Measurements from ENCODE around the gene HOXC10.
A peak's percentile ranks its signal among the peaks of the same experiment; 100 is the strongest.

The HOXC10 gene

GRCh38 chr12:53992377-53992889 is 7.5 kb downstream of the HOXC10 start:
- DNase-seq (ENCODE audit: low spot score): no peak

DNA sequence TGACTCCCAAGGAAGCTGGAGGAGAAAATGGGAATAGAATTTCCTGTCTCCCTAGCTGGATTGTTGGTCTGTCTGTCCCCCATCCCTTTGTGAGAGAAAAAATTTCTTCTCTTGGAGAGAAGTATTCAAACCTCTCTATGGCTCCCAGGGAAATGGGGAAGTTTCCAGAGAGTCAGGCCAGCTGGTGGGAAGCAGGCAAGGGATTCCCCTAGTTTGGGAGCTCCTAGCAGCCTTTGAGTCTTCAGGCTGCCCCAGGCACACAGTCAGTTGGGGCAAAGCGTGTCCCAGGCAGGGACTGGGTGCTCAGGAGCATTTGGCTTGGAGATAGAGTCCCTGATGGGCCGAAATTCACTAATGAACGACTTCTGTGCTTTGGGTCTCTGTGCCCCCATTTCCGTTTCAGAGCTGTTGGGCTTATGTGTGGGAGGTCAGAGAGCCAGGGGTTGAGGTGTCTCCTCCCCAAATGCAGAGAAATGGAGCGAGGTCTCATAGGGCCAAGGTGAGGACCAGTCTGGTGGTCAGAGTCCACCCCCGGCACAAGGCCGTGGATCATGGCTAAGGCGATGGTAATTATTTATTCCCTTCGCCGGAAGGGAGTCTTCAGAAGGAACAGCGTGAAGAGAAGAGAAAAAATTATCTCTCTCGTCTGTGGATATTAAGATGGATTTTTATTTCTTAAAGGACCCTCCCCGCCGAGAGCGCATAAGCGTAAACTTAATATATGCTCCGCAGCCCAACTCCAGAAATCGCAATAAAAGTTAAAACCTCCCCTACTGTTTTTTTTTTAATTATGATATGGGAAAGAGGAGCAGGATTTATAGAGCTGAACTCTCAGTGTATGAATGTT is 8.4 kb downstream of the HOXC10 start:
- DNase-seq (ENCODE audit: low spot score): no peak

GRCh38 chr12:53994009-53994263 is 9.0 kb downstream of the HOXC10 start:
- no peak for DNase-seq (ENCODE audit: low spot score)

DNA sequence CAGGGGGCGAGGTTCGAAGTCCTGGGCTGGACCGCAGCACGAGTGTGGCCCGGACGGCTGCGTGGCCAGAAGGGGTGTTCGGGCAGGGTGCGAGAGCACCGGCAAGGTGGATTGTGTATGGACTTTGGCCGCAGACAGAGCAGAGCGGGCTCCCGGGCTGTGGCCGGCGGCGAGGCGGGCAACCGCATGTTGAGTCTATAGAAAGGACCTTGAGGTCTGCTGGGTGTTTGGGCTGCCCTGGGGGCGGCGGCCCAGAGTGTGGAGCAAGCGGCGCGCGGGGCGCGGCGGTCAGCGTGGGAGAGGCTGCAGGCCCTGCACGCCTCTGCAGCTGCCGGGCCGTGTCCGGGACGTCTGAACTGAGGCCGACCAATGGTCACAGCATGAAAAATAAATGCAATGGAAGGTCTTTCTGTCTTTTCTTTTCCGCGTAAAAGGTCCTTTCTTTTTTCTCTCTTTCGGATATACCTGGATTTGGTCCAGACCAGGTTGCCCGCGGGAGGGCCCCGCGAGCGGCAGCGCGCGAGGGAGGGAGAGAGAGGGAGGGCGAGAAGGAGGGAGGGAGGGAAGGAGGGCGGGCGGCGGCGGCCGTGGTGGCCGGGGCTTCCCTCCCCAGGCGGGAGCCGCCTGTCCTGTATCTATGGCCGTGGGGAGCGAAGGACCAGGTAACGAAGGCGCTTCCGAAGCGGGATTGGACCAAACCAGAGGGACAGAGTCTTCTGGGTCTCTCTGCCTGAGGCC is 9.5 kb downstream of the HOXC10 start:
- DNase-seq (ENCODE audit: low spot score): peak; percentile 59

GRCh38 chr12:53995002-53995377 is 10.0 kb downstream of the HOXC10 start:
- DNase-seq (ENCODE audit: low spot score): peak; percentile 40

DNA sequence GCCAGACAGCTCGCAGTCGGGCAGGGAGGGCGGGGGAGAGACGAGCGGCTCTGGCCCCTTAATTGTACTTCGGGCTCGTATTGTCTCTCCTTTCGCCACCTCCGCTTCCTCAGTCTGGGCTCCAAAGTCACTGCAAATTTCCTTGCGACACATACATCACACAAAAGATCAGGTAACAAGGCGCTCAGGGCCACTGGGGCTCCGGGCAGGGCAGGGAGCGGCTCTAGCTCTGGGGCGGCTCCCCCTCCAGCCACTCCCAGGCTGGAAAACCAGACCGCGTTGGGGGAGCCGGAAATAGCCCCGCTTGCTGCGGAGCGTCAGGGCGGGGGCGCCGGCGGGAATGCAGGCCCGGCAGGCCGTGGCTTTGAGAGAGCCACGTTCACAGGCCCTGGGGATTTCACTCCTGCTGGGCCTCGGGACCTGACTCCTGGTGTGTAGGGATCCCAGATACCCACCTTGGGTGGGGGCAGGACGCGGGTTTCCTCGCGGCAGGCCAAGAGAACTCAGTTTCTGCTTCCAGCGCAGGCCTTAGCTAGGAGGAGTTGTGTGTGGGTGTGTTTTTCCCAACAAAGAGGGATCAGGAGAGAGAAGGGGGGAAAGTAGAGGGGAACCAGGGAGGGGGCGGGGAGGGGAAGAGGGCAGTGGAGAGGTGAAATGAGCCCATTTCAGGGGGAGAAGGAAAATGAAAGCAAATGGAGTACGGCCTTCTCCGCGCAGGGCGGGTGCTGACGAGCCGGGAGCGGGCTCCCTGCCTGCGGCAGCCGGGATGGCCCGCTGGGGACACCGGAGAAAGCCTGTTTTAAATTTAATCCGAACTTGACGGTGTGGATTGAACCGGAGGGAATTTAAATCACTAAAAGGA is 10.7 kb downstream of the HOXC10 start:
- DNase-seq (ENCODE audit: low spot score): peak; percentile 84

DNA sequence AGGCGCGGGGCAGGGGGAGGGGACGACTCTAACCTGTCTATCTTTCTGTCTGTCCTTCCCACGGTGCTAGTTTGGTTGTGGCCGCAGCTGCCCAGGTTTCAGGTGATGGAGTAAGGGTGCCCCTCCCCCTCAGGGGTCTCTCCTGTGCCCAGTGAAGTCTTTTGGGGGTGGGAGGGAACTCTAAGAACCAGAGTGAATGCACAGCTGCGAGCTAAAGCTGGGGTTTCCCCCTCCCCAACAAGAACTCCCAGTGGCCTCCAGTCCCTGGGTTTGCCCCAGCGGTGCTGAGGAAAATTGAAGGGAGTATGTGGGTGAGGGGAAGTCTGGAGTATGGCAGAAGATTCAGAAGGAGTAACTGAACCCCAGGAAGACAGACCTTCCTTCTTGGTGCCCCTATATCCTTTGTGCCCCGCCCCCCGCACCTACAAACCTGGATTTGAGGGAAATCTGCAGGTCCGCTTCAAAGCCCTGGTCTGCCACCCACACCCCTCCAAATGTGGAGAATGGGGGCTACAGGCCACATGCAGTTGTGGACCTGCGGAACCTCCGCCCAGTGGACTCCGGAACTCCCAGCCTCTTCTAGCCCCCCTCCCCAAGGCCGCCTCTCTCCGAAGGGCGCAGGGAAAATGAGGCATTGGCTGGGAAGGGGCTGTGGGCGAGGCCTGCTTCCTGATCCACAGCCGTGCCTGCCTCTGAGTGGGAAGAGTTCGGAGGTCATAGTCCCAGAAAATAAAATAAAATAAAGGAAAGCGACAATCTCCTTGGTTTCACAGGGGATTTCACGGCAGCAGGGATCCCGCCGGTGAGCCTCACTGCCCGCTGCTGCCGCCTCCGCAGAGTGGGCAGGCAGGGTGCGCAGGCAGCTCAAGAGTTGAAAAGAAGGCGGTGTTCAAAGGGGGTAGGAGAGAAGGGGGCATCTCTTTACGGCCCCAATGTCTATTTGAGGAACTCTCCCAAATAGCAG is 11.6 kb downstream of the HOXC10 start:
- DNase-seq (ENCODE audit: low spot score): peak; percentile 55

GRCh38 chr12:53997204-53998109 is 12.5 kb downstream of the HOXC10 start:
- DNase-seq (ENCODE audit: low spot score): peak; percentile 57

DNA sequence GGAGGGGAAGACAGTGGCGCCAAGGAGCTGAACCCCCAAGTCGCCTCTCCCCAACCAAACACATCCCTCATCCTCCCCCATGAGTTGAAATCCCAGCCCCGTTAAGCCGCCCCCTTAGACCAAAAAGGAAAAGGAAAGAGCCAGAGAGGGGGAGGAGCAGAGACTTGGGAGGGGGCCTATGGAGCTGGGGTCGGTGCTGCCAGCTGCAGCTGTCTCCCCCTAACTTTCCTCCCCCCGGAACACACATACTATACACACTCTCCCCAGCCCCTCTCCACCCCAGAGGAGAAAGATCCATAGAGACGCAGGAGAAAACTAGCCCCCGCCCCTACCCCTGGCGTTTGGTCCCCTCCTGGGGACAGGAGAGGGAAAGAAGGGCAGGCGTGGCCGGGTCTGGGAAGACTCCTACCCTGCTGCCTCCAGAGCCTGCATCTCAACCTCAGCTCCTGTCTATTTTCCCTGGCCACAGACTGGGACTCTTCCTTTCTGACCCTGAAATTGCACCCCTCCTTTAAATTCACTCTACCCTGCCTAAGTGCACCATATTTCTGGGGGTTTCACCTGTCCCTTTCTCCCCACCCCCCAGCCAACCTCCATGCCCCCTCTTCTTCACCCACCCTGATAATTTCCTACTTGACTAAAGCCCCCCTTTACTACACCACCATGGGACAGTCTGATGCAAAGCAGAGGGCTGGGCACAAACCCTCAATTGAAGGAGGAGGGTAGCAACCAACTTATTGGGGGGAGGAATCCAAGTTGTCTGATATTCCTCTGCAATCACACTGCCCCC is 13.4 kb downstream of the HOXC10 start:
- no peak for DNase-seq (ENCODE audit: low spot score)

DNA sequence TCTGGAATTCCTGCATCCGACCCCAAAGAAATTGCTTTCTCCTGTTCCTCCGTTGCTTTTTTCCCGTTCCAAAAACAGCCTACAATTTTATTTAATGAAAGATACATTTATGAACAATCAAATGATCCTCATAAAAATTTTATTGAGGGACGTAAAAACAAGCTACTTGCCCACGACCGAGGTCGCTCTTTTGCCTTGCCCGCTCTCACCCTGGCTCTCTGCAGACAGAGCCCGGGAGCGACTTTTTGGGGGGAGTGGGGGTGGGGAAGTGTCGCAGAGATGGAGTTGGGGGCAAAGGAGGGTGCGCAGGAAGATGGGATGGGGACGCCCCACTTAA is 13.9 kb downstream of the HOXC10 start:
- DNase-seq (ENCODE audit: low spot score): no peak

DNA sequence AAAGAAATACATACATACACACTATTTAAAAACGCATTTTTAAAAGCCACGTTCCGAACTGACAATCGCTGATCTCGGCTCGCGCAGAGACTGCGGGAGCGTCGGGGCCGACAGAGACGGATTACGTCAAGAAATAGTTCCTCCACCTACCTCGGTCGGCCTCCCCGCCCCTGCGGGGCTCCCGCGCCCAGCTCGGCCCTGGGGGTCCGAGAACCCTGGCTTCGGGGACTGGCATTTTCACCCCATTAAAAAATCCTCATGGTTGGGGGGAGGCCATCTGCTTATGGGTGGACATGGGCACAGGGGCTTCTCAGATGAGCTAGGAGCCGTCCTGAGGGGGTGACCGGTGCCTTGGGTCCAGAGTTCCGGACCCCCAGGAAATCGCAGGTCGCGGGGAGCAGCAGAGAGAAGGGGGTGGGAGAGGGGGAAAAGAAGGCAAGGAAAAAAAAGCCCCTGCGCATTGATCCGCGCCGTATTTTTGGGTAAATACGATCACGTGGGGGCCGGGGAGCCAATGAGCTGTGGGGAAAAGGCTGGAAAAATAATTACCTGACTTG is 14.7 kb downstream of the HOXC10 start:
- DNase-seq (ENCODE audit: low spot score): peak; percentile 76

DNA sequence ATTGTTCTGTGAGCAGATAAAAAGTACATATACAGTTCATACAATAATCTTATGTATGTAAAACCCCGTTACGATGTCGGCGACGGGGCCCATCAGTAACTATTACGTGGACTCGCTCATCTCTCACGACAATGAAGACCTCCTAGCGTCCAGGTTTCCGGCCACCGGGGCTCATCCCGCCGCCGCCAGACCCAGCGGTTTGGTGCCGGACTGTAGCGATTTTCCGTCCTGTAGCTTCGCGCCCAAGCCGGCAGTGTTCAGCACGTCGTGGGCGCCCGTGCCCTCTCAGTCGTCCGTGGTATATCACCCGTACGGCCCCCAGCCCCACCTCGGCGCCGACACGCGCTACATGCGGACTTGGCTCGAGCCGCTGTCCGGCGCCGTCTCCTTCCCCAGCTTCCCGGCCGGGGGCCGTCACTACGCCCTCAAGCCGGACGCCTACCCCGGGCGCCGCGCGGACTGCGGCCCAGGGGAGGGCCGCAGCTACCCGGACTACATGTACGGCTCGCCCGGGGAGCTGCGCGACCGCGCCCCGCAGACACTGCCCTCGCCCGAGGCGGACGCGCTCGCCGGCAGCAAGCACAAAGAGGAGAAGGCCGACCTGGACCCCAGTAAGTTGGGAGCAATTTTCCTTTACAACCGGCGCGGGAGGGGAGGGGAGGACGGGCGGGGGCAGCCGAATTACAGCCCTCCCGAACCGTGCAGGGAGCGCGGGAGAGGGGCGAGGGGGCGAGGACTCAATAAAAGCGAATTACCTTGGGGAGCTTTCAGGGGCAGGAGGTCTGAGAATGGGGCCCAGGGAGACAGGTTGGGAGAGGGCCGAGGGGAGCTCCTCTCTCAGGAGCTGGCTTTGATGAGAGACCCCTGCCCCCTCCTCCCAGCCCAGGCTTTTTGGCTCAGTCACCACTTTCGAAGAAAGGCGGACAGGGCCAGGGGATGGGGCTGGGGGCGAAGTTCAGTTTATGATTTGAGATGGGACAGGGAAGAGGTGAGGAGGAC is 15.5 kb downstream of the HOXC10 start, which contains the start of gene HOXC9:
Gene HOXC9 (plus strand): TSS at position 46 of the 999 bp plus-strand sequence. CDS start 28 bp downstream, at position 74.
- peak; percentile 52 for DNase-seq (ENCODE audit: low spot score)

GRCh38 chr12:54001283-54002187 is 16.6 kb downstream of the HOXC10 start:
- DNase-seq (ENCODE audit: low spot score): no peak

- DNase-seq (ENCODE audit: low spot score): no peak
Observed at GRCh38 chr12:54002278-54002914, 17.4 kb downstream of the HOXC10 start.

- no peak for DNase-seq (ENCODE audit: low spot score)
Observed at GRCh38 chr12:54002915-54003389, 18.0 kb downstream of the HOXC10 start.

GRCh38 chr12:54003625-54004024 is 18.7 kb downstream of the HOXC10 start:
- DNase-seq (ENCODE audit: low spot score): no peak
